Embryonic facial prominence (tissue), 1 donor: Measurements from ENCODE around the gene NR4A1.

ENCODE experiments used
- DNase-seq: peaks from one replicate; pipeline ENCODE4 v3.0.0-alpha.2; 2016; ENCODE audit errors: extremely low spot score

Gene NR4A1

DNA sequence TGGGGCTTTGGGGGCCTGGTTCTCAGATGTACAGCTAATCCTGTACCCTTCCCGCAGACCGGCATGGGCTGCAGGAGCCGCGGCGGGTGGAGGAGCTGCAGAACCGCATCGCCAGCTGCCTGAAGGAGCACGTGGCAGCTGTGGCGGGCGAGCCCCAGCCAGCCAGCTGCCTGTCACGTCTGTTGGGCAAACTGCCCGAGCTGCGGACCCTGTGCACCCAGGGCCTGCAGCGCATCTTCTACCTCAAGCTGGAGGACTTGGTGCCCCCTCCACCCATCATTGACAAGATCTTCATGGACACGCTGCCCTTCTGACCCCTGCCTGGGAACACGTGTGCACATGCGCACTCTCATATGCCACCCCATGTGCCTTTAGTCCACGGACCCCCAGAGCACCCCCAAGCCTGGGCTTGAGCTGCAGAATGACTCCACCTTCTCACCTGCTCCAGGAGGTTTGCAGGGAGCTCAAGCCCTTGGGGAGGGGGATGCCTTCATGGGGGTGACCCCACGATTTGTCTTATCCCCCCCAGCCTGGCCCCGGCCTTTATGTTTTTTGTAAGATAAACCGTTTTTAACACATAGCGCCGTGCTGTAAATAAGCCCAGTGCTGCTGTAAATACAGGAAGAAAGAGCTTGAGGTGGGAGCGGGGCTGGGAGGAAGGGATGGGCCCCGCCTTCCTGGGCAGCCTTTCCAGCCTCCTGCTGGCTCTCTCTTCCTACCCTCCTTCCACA is 7.6 kb downstream of the NR4A1 start:
- DNase-seq: no peak

DNA sequence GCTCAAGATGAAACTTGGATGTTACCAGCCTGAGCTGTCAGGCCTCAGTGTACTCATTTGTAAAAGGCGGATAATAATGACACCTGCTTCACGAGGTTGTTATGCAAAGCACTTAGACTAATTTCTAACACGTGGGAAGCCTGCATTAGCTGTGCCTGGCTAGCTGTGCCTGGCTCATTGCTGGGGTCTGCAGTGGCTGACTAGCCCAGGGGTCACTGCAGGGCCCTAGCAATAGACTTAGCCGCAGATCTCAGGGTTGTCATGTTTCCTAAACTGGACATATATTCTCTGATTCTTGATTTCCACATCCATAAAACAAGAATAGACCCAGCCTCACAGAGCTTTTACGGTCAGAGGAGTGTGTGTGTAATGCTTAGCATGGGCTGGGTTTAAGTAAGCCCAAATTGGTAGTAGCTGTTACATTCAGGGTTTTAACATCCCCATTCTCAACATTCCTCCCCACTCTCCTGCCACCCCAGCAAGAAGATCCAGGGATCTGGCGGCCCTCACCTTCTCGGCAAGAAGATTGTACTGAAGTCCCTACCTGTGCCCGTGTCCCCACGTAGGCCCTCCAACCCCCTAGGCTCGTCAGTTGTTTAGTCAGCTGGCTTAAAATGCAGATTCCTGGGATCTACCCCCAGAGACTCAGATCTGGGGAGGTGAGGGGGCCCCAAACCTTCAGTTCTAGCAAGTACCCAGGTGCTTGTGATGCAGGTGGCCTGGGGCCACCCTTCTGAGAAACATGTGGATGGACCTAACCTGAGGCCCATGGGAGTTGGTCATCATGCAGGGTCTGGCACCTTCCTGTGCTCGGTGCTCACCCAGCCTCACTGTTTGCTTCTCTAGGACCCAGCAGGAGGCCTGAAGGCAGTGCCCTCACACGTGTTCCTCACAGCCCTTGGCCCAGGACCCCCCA is 8.6 kb downstream of the NR4A1 start:
- no peak for DNase-seq

DNA sequence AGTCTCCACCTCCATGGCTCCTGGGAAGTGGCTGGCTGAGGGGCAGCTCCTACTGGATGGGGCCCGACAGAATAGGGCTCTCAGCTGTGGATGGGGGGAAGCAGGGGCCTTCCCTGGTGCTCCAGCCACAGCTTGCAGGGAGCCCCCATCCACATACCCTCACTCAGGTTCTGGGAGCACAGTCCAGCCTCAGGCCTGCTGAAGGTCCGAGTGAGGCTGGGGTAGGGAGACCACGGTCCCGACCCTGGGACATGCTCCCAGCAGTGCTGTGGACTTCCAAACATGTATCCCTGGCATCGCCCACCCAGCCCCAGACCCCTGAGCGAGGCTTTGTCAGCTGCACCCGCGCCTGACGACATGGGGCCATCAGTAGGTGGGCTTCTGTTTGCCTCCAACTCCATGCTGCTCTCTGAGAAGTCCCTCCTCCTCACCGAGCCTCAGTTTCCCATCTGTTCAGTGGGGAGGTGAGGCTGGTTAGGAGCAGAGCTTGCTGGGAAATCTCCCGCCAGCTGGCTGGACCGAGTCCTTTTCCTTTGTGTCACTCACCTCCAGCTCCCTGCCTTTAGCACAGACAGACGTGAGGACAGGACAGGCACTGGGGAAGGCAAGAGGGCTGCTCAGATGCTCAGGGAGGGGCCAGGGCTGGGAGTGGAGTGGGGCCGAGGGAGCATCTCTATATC is 9.4 kb downstream of the NR4A1 start:
- no peak for DNase-seq

DNA sequence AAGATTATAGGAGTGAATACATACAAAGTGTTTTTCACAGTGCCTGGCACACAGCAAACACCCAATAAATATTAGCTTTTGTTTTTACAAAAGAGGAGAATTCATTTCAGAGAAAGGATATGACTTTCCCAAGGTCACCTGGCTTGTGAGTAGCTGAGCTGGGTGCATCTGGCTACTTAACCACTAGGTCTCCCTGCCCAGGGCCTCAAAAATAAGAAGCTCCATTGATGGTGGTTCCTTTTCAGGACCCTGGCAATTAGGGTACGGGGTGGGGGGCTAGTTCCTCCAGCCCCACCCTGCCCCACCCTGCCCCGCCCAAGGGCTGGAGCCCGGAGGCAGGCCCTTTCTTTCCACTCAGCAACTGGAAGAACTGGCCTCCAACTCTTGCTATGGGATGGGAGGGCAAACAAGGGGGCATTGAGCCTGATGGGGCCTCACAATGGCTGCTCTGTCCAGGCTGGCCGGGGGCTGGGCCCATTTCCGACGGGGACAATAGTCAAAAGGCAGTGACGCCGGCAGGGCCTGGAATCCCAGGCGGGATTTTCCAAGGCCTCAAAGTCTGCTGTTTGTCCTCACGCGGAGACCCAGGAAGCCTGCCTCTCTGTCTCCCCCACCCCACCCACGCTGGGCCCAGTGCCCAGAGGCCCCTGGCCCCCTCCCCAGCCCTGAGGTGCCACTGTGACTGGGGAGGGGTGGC is 10.4 kb downstream of the NR4A1 start:
- DNase-seq: no peak

DNA sequence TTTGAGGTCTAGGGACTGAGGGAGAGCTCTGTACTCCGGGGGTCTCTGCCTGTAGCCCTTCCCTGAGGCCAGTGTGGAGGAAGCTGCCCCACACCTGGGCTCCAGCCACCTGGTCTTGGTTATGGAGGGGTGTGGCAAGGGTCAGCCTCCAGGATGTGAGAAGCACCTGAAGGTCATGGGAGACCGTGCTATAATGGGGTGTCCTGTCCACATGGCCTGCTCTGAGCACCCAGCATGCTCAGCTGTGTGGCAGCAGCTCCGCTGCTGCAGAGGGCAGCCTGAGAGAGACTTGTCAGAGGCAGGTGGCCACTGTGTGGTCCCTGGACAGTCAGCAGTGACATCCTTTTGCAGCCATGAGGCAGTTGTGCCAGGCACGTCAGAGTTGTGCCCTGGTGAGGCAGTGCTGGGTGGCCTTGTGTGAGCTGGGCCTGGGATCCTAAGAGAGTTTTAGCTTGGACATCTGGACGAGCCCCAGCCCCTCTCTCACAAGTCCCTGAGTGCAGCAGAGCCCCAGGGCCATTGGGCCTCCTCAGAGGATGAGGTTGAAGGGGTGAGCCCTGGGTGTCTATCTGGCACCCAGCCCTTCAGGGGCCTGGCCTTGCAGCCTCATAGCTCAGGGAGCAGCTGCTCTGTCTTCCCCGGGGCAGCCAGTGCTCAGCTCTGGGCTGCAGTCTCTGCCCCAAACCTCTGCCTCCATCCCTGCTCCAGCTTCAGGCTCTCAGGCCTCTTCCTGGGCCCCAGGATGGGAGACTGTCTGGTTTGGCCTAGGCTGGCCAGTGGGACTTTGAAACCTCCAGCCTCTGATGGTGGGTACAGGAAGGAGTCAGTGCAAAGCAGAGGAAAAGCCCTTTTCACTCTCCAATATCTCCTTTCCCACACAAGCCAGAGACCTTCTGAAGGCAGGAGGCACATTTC is 11.2 kb downstream of the NR4A1 start:
- DNase-seq: no peak

DNA sequence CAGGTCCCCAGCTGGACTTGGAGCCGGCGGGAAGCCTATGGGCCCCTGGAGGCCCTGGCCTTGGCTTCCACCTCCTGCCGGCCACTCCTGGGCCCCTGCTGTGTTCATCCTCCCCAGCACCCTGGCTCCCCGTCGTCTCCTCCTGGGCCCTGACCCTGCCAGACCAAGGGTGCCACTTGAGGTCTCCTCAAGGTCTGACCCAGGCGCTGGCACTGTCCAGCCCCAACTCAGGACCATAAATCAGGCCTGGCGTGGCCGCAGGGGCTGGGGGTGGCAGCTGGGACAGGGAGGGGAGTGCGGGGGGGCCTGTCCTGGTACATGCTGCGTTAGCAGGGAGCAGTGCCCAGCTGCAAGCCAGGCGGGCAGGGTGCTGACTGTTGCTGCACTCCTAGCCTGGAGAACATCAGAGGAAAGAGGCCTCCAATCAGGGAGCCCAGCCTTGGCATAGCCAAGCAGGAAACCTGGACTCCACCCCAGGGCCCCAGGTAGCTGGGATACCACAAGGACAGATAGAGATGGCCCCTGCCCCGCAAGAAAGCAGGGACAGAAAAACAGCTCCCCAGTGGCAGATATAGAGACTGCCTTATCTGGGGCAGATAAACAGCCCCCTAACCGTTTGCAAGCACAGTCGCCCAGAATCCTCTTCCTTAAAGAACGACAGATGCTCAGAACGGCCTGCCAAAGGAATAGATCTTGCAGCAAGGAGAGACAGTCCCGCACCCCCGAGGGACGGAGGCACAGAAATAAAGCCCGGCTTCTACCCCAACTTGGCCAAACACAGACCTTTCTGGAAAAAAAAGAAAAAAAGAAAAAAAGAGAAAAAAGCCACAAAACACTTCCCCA is 12.1 kb downstream of the NR4A1 start:
- DNase-seq: no peak

DNA sequence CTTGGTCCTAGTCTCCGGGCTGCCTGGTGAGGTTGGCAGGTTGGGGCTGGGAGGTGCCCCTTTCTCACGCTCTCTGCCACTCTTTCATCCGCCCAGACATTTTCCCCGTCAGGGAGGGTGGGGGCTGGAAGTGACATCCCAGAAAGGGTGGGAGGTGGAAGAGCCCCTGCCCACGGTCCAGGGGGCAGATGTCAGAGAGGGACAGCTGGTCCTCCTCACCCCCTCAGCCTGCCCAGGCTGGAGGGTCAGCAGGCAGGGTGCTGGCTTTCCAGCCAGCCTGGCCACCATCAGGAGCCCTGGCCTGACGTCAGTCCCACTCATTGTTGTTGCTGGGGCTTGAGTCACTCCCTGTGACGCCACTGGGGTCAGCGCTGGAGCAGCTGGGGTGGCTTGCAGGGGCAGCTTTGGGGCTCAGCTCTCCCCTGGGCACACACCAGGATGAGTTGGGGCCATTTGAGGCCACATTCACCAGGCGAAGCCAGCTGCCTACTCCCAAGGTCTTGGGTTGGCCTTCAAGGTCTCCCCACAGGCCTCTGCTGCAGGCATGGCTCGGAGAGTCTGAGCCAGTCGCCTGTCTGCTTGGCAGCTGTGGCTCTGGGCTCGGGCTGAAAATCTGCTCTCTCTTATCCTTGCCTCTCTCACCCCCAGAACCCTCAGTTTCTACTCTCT is 12.9 kb downstream of the NR4A1 start:
- no peak for DNase-seq

DNA sequence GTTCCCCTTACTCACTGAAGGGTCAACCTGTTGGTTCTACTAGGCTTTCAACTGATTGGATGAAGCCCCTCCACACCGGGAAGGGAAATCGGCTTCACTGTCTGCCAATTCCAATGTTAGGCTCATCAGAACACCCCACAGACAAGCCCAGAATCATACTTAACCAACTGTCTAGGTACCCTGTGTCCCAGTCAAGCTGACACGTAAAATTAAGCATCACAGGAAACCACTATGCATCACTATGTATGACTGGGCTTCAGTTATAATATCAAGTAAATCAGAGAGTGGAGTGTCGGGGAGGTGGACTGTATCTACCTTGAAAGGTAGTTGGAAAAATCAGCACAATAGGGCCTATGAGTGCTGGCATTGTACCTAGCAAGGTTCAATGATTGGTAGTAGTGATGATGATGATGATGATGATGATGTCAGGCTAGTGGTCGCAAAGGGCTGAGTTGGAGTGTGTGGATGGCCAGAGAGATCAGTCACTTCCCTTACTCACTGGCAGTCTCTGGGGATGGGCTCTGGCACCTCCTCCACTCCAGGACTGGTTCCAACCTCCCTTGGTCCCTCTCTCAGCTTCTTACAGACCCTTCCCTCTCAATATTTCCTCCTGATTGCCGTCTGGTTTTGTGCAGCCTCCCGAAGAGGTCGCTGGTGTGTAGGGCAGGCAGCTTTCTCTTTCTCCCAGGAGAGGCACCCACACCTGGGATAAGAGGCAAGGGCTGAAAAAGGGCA is 15.3 kb downstream of the NR4A1 start:
- no peak for DNase-seq

DNA sequence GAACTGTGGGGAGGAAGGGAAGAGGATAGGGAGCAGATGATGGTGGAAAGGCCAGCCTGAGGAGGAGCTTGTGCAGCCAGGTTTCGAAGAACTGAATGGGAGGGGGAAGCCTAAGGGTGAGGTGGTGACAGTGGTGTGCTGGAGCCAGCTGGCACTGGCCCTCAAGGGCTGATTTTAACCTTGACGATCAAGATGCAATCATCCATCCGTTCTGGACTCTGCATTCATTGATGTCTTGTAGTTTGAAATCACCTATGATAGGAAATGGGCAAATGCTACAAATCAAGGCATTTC is 15.8 kb downstream of the NR4A1 start:
- DNase-seq: no peak

DNA sequence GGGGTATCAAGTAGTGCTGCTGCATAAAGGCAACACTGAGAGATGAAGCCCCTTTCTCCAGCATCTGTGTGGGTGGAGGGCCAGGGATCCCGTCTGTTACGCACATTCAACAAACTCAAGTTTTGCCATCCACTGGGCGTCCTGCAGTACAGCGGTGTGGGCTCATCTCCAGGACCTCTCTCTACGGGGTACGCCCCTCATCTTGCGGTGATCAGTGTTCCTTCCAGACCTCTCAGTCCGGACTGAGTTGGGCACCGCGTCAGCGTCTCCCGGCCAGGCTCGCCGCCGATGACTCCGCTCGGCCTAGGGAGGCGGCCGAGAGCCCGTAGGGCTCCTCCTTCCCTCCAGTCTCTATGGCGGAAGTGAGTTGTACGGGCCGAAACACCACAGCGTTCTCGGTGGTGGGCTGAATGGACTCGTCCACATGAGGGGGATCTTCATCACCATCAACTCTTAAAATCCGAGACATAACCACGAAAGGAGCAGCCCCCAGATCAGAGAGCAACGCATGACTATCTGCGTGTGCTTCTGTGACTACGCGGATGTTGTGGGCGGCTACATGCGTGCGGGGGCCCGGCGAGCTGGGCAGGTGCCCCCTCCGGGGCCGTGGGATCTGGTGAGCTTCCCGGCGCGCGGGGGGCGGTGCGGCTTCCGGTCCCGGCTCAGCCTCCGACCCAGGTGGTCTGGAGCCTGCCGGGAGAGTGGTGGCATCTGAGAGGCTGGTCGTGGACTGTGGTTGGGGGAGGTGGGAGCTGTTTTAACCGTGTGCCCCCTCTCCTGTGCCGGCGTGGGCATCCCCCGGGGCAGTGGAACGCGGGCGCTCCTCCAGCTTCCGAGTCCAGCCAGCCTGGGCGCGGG is 18.3 kb downstream of the NR4A1 start, which contains the start of gene ATG101:
Gene ATG101 (plus strand): TSS at position 652 of the 858 bp plus-strand sequence. CDS start 3,673 bp downstream, outside the sequence.
- DNase-seq: peak; percentile 94

DNA sequence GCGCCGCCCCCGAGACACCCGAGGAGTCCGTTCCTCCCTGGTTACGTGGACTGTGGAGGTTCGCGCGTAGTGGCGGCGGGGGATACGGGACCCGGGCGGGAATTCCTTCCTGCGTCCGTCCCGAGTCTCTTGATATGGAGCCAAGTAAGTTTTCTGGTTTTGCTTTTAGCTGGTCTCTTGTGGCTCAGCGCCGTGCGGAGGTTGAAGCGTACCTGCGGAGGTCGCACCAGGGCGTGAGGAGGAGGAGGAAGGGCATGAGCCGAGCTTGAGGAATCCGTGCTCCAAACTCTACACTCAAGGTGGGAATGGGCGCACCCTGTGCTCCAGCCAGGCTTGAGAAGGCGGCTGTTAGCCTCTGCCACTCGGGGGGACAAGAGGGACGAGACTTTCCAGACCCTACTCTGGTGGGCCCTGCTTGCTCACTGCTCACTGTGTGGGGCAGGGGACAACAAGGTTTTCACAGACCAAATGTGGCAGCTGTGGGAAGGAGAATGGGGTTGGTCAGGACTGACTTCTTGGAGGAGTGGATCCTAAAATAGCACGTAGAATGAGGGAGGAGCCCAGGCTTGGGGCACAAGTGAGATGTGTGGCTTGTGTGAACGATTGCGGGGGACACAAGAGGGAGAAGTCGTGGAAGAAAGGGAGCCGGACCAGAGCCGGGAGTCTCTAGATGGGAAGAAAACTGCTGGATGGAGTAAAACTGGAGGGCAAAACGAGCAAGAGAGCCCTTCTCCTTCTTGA is 19.1 kb downstream of the NR4A1 start:
- no peak for DNase-seq

DNA sequence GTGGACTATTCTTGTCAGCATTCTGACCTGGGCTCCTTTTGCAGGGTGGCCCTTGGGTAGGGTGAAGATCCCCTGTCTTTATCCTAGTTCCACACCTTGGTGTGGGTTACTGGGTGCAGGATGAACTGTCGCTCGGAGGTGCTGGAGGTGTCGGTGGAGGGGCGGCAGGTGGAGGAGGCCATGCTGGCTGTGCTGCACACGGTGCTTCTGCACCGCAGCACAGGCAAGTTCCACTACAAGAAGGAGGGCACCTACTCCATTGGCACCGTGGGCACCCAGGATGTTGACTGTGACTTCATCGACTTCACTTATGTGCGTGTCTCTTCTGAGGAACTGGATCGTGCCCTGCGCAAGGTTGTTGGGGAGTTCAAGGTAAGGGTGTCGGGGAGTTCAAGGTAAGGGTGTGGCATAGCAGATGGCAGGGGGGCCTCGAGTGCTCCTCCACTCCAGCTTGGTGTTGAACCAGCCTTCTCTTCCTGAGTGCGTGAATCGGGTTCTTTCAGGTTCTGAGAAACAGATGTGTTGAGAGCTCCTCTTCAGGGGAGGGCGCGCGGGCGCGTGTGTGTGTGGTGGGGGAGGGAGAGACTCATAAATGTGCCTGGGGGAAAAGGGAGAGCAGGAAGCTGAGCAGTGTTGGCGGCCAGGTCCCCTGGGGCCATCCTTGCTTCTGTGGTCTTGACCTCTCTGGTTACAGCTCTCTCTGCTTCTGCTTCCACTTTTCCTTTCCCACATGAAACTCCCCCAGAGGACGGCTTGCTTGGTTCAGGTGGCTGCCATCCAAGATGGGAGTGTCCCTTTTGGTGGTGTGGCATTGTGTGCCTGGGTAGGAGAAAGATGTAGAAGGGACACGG is 22.5 kb downstream of the NR4A1 start:
- DNase-seq: no peak

DNA sequence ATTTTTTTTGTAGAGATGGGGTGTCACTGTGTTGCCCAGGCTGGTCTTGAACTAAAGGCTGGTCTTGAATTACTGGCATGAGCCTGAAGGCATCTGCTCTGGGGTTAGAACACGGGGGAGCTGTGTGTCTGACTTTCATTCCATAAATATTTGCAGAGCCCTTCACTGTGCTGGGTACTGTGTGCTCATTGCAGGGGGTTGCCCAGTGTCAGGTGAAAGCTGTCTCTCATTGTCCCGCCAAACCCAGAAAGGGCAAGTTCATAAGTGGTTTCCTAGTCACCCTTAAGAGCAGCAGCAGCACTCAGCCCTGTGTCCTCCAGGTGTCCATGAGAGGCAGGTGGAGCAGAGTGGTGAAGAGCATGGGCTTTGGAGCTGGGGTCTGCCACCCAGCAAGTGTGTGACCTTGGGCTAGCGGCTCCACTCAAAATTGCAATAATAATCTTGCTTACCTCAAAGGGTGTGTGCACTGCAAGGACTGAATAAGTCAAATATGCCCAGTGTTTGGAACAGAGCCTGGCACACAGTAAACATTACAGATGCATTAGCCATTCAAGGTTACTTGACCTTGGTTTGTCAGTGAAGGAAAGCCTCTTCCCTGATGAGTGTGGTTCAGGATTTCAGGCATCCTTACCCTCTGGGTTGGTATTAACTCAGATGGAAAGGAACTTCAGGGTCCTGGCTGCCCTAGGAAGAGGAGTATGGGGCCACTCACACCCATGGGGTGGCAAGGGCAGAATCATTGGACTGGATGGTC is 23.9 kb downstream of the NR4A1 start:
- no peak for DNase-seq

DNA sequence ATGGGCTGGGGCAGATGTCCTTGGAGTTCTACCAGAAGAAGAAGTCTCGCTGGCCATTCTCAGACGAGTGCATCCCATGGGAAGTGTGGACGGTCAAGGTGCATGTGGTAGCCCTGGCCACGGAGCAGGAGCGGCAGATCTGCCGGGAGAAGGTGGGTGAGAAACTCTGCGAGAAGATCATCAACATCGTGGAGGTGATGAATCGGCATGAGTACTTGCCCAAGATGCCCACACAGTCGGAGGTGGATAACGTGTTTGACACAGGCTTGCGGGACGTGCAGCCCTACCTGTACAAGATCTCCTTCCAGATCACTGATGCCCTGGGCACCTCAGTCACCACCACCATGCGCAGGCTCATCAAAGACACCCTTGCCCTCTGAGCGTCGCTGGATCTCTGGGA is 25.6 kb downstream of the NR4A1 start:
- DNase-seq: no peak

DNA sequence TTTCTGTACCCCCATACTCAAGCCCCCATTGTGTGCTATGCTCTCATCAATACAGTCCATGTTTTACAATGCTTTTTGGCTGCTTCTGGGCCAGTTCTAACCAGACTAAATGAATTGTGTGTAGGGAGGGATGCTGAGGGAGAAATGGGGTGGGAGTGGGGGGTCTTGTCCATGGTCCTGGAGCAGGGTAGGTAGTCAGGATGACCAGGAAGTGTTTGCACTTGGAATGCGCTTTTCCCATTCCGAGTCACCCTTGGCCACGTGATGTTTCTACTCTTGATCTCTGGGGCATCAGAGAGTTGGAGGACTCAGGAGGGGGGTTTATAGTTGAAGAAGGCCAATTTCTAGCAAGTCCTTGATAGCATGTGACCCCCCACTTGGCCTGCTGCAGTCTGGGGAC is 27.0 kb downstream of the NR4A1 start:
- DNase-seq: no peak
